ENCODE measurements around the gene KIAA1210.
"Not testable (repeated sequence)": the region's sequence is repeated elsewhere in the genome, so short reads cannot be mapped to it uniquely, and the experiment has no call there.

The KIAA1210 gene

DNA sequence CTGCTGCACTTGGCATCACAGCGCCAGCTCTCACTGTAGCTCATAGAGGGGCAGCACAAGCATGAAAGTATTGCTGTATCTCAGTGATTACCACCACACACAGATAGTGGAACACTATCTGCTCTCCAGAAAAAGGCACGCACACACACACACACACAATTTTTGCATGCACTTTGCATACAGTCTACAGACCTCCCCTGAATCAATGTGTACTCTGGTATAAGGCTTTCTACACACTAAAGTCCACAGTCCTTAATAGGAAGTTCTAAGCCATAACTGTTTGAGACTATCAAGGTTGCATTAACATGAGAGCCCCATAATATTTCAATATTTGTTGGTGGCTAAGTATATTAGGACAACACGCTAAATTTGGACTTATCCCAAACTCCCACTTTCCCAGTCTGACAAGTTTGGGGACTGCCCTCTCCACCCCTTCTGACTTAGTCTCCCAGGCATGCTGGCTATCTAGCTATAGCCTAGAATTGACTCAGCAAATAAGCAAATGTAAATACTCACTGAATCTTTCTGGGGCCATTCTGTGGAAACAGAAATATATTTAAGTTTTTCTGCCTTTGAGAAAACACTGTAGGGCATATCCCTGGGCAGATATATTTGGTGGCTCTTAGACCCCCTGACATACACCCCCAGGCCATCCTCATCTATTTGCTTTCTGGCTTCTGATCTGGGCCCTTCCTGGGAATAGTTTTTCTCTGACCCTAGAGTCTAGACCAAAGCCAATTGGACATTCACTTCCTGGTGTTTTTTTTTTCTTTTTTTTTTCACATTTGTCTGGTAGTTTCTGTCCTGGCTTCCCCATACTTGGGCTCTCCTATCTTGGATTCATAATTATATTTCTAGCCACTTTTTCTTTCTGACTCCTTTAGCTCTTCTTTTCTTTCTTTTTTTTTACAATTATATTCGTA is 91.2 kb downstream of the KIAA1210 start:
- no peak for DNase-seq (ENCODE audit: low read depth)

DNA sequence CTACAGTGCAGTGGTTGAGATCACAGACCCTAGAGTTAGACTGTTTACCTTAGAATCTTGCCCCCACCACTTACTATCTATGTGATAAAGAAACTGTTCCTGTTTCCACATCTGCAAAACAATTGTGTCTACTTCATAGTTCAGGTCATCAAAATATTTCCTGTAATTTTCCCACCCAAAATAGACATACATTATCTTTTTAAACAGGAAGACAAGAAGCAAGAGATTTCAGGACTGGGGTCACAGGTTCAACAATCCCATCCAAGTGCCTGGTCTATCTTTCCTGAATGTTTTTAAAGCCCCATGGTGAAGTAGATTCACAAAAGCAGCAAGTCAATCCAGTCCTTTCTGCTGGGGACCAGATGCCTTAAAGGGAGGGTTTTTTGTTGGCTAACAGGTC is 96.6 kb downstream of the KIAA1210 start:
- no peak for DNase-seq (ENCODE audit: low read depth)

DNA sequence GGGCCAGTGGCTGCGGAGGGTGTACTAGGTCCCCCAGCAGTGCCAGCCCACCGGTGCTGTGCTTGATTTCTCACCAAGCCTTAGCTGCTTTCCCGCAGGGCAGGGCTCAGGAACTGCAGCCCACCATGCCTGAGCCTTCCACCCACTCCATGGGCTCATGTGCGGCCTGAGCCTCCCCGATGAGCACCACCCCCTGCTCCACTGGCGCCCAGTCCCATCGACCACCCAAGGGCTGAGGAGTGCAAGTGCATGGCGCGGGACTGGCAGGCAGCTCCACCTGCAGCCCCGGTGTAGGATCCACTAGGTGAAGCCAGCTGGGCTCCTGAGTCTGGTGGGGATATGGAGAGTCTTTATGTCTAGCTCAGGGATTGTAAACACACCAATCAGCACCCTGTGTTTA is 98.0 kb downstream of the KIAA1210 start:
- DNase-seq (ENCODE audit: low read depth): not testable (repeated sequence)

DNA sequence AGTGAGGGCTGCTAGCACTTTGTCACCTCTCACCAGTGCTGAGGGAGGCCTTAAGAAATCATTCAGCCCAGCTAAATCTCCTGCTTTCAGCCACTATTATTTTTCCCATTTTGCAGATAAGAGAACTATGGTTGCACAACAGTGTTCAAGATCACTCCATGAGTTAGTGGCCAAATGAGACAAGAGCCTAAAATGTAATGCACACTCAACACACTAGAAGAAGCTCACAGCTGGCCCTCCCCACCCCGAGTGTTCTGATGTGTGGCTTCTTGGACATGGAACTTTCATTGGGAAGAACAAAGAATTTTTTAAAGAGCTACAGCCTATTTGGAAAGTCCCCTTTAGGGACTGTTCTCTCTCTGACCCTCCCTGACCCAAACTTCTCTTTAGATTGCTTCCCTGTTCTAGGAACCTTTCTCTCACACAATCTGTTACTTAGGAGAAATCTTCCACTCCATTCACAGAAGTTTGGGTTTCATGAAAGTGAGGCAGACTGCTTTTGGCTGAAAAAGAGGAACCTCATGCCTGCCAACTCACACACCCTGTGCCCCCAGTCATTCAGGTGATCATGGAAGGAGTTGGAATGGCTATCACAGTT is 98.8 kb downstream of the KIAA1210 start:
- DNase-seq (ENCODE audit: low read depth): no peak

Data from fibroblast of gingiva (primary cell).